GF-D8 (cell line): ENCODE data around the gene CDC16.
A peak's percentile ranks its signal among the peaks of the same experiment; 100 is the strongest.

Experiments
- DNase-seq: peaks from one replicate; lab custom pipeline; 2025; lab: John Stamatoyannopoulos, UW

The CDC16 gene

GRCh38 chr13:114299604-114300305, 65.1 kb downstream of the CDC16 start:
- no peak for DNase-seq

- DNase-seq: no peak
Observed at GRCh38 chr13:114303700-114304327, 69.1 kb downstream of the CDC16 start.

- no peak for DNase-seq
Observed at GRCh38 chr13:114304346-114305034, 69.8 kb downstream of the CDC16 start.

GRCh38 chr13:114309086-114309485, 74.4 kb downstream of the CDC16 start:
- DNase-seq: no peak

GRCh38 chr13:114309806-114310410, 75.2 kb downstream of the CDC16 start:
- no peak for DNase-seq

GRCh38 chr13:114310956-114311355, 76.3 kb downstream of the CDC16 start:
- no peak for DNase-seq

- no peak for DNase-seq
Observed at GRCh38 chr13:114311387-114311786, 76.7 kb downstream of the CDC16 start.

- DNase-seq: no peak
Observed at GRCh38 chr13:114311908-114312307, 77.2 kb downstream of the CDC16 start.

GRCh38 chr13:114313061-114313860, 78.6 kb downstream of the CDC16 start:
- no peak for DNase-seq

GRCh38 chr13:114314074-114314912, 79.6 kb downstream of the CDC16 start, which contains the start of gene CHAMP1:
TSS of gene CHAMP1 (plus strand) at chr13:114314503. CDS start at chr13:114323843, 9,340 bp downstream.
- DNase-seq: peak; percentile 95

- DNase-seq: peak; percentile 50
Observed at GRCh38 chr13:114315074-114315785, 80.5 kb downstream of the CDC16 start.

GRCh38 chr13:114318624-114319023, 83.9 kb downstream of the CDC16 start:
- DNase-seq: no peak

GRCh38 chr13:114319441-114319913, 84.8 kb downstream of the CDC16 start:
- no peak for DNase-seq

- no peak for DNase-seq
Observed at GRCh38 chr13:114320065-114320464, 85.4 kb downstream of the CDC16 start.

- no peak for DNase-seq
Observed at GRCh38 chr13:114321256-114321655, 86.6 kb downstream of the CDC16 start.
